ENCODE data around the gene NUDC.
"Not testable (repeated sequence)": the region's sequence is repeated elsewhere in the genome, so short reads cannot be mapped to it uniquely, and the experiment has no call there.

The NUDC gene

GRCh38 chr1:26921540-26922430, at the start of gene NUDC:
Gene NUDC, plus strand, starts transcription at chr1:26921743. Its CDS starts 106 bp downstream, at chr1:26921849.
- peak; percentile 99 for FAIRE-seq

DNA sequence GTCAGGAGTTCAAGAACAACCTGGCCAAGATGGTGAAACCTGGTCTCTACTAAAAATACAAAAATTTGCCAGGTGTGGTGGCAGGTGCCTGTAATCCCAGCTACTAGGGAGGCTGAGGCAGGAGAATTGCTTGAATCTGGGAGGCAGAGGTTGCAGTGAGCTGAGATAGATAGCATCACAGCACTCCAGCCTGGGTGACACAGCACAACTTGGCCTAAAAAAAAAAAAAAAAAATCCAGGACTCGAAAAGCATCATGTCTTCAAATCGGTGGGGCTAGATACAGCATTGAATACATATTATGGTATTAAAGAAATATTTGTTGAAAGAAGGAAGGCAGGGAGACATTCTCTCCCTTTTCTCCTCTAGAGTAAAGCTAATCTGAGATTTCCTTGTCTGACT, 48.4 kb upstream of the NUDC start:
- not testable (repeated sequence) for FAIRE-seq

DNA sequence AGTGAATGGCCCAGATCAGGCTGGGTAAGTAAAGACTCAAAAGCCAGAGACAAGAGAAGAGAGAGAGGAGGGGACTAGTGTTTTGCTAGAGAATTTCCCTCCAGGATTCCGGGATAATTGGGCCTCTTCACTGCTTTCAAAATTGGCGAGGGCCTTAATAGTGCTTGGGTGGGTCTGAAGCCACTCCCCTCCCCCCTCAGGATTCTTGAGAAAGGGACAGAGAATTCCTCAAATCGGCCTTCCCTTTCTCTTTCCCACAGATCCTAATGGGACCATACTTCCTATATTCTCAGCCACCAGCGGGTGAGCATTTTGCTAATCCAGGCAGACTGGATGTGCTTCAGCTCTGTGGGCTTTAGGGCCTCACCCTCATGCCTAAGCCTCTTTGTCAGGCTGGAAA, 46.6 kb upstream of the NUDC start:
- FAIRE-seq = no peak

GRCh38 chr1:26877326-26877725, 44.2 kb upstream of the NUDC start:
- no peak for FAIRE-seq

- FAIRE-seq = no peak
Measured at GRCh38 chr1:26879793-26880192, 41.8 kb upstream of the NUDC start.

- not testable (repeated sequence) for FAIRE-seq
Measured at GRCh38 chr1:26881611-26882010, 39.9 kb upstream of the NUDC start.

- no peak for FAIRE-seq
Measured at GRCh38 chr1:26882696-26883463, 38.7 kb upstream of the NUDC start.

GRCh38 chr1:26887125-26887524, 34.4 kb upstream of the NUDC start:
- FAIRE-seq = no peak

DNA sequence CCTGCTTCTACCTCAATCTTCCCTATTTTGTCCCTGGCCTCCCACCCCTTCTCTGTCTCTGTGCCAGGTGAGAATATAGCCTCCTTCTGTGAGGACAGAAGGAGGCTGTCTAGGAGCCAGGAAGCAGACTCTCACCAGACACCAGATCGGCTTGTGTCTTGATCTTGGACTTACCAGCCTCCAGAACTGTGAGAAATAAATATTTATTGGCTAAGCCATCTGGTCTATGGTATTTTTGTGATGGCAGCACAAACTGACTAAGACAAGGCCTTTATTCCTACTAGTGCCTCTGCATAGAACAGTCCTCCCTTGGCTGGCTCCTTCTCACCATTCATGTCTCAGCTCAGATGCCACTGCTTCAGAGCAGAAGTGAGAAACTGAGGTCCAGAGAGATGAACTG, 33.3 kb upstream of the NUDC start:
- FAIRE-seq = no peak

DNA sequence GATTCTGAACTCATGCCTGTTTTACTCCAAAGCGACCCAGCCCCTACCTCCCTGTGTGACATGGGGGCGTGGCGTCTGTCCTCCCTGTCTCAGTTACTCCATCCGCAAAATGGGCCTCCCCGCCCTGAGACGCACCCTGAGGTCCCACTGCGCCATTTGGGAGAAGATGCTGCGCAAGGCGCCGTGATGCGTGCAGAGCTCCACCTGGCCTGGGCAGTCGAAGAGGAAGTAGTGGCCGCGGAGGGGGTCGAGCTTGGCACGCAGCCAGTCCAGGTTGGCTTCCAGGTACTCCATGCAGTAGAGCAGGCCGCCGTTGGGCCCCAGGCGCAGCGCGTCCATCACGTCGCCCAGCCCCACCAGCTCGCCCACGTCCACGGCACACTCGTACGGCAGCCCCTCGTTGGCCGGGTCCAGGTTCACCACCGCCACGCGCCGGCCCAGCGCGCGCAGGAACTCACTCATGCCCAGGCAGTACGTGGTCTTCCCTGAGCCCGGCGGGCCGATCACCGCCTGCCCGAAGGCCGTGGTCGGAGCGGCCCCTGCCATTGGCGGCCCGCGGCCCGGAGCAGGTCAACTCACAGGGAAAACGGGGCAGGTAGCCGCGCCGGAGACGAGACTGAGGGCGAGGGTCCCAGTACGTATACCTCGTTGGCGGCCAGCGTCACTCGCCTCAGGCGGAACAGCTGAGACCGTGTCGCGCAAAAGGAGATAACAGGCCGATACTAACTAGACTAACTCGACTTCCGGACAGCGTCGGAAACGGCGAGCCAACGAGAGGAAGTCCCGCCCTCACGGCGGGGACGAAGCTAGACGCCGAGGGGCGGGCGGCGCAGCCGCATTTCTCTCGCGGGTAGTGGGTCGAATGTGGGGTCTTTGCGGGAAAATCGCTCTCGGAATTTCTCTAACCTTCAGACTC, 31.7 kb upstream of the NUDC start, which contains the start of gene GPN2:
Gene GPN2, minus strand, starts transcription at position 733 of the 916 bp plus-strand sequence. Its CDS starts 187 bp downstream, at position 546.
- FAIRE-seq = peak; percentile 19

DNA sequence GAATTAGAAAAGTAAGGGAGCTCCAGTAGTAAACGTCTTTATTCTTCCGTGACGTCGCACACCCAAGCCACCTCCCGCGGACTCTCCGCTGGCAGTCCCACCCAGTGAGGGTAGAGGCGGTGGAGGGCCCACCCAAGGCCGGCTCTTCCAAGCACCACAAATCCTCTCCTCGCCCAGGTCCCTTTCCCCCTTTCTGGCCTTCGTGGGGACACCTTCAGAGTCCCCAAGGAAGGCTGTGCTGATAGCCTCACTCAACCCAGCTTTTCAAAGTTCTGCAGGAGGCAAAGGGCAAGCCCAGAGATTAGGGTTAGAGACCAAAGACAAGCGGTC, 31.1 kb upstream of the NUDC start:
- no peak for FAIRE-seq

- no peak for FAIRE-seq
Measured at GRCh38 chr1:26894263-26894662, 27.3 kb upstream of the NUDC start.

DNA sequence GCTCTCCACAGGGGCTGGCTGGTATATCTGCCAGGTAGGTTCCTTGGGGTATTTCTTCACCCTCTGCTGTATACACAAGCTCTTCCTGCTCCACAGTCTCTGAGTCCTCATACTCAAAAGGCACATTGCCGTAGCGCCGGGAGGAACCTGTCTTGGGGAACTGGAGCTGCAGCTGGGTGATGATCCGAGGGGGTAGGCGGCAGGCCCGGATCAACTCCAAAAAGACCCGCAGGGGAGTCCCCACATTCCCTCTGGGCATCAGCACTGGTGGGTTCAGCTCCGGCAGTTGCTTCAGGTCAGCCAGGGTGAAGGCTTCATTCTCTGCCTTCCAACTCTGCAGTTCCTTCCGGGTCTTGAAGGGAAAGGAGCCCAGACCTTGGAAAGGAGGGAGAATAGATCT, 24.2 kb upstream of the NUDC start:
- FAIRE-seq = no peak

- peak; percentile 81 for FAIRE-seq
Measured at GRCh38 chr1:26900001-26900814, 21.3 kb upstream of the NUDC start, which contains the start of gene GPATCH3. Gene GPATCH3, minus strand, starts transcription at chr1:26900467. Its CDS starts 25 bp downstream, at chr1:26900442.

- no peak for FAIRE-seq
Measured at GRCh38 chr1:26900815-26901511, 20.6 kb upstream of the NUDC start.

GRCh38 chr1:26907071-26907917, 14.2 kb upstream of the NUDC start:
- no peak for FAIRE-seq

DNA sequence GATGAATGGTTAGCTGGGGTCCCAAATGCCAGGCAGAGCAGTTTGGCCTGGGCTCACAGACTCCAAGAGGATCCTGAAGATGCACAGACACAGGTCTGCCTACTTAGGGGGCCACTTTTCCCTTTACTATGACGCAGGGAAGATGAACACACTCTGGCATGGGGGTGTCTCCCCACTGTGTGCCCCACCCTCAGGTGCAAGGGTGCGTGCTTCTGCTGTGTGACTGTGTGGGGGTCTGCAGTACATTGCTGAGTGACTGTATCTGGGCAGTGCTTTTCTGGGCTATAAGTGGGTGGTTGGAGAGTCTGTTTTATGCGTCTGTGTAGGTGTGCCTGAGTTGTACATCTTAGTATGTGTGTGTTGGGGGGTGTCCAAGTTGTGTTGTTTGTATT, 11.6 kb upstream of the NUDC start:
- no peak for FAIRE-seq

DNA sequence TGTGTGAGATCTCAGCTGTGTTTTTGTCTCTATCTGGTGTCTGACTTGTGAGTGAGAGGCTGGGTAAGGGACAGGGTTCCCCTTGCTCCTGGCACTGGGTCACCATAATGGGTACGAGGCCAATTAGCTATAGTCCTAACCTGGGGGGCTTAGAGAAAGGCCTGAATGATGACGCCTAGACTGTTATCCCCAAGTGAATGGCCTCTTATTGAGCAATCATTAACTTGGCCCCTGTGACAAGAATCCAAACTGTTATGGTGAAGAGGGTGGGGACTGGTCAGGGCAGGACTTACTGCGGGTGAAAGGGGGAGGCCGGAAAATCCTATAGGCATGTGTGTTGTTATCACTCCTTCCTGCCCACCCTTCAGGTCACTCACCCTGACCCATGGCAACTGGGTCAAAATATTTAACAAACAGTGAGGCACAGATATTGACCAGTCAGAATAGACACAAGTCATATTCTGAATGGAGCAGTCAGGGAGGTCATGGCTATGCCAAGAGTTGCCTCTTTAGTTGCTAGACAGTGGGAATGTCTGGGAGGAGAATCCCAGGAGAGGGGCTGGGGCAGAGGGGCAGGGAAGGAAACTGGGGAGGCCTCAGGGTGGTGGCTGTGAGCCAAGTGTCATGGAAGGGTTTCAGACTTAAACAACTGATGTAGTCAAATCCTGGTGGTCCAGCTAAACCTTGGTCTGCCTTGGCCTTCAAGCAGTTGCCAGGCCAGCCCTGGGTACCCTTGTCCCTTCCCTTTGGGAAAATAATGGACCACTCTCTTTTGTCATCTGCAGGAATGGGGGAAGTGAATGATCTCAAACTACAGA, 11.0 kb upstream of the NUDC start:
- no peak for FAIRE-seq

- FAIRE-seq = no peak
Measured at GRCh38 chr1:26911399-26912146, 10.0 kb upstream of the NUDC start.

All from G401.6 (cell line).